ENCODE data around the gene ZDHHC12.
"Not testable (repeated sequence)": the region's sequence is repeated elsewhere in the genome, so short reads cannot be mapped to it uniquely, and the experiment has no call there.

The ZDHHC12 gene

GRCh38 chr9:128712451-128713410, 11.2 kb downstream of the ZDHHC12 start:
- no peak for DNase-seq (ENCODE audit: low read depth in 2 of 3, low spot score in 1 of 3)

GRCh38 chr9:128707446-128707845, 16.5 kb downstream of the ZDHHC12 start:
- DNase-seq (ENCODE audit: low read depth in 2 of 3, low spot score in 1 of 3), result no peak

- no peak for DNase-seq (ENCODE audit: low read depth in 2 of 3, low spot score in 1 of 3)
These were observed 17.1 kb downstream of the ZDHHC12 start for GRCh38 chr9:128706671-128707381.

GRCh38 chr9:128706045-128706444, 17.9 kb downstream of the ZDHHC12 start:
- DNase-seq (ENCODE audit: low read depth in 2 of 3, low spot score in 1 of 3), result no peak

GRCh38 chr9:128705051-128705965, 18.6 kb downstream of the ZDHHC12 start:
- DNase-seq (ENCODE audit: low read depth in 2 of 3, low spot score in 1 of 3), result no peak

- DNase-seq (ENCODE audit: low read depth in 2 of 3, low spot score in 1 of 3), result no peak
These were observed 19.6 kb downstream of the ZDHHC12 start for GRCh38 chr9:128704356-128704670.

GRCh38 chr9:128703616-128704355, 20.1 kb downstream of the ZDHHC12 start:
- no peak for DNase-seq (ENCODE audit: low read depth in 2 of 3, low spot score in 1 of 3)

- DNase-seq (ENCODE audit: low read depth in 2 of 3, low spot score in 1 of 3), result no peak
These were observed 20.8 kb downstream of the ZDHHC12 start for GRCh38 chr9:128702949-128703615.

- DNase-seq (ENCODE audit: low read depth in 2 of 3, low spot score in 1 of 3), result peak; percentile 74 to 92 (median 89)
These were observed 21.4 kb downstream of the ZDHHC12 start, which contains the start of gene PKN3 for GRCh38 chr9:128702445-128702948. Gene PKN3 (plus strand): TSS chr9:128702503. CDS start chr9:128702916, 413 bp downstream.

GRCh38 chr9:128701227-128701854, 22.6 kb downstream of the ZDHHC12 start:
- no peak for DNase-seq (ENCODE audit: low read depth in 2 of 3, low spot score in 1 of 3)

- DNase-seq (ENCODE audit: low read depth in 2 of 3, low spot score in 1 of 3), result not testable (repeated sequence)
These were observed 24.7 kb downstream of the ZDHHC12 start for GRCh38 chr9:128699096-128699795.

GRCh38 chr9:128696923-128697707, 26.8 kb downstream of the ZDHHC12 start:
- DNase-seq (ENCODE audit: low read depth in 2 of 3, low spot score in 1 of 3), result no peak

- no peak for DNase-seq (ENCODE audit: low read depth in 2 of 3, low spot score in 1 of 3)
These were observed 29.6 kb downstream of the ZDHHC12 start for GRCh38 chr9:128694344-128694743.

- DNase-seq (ENCODE audit: low read depth in 2 of 3, low spot score in 1 of 3), result not testable (repeated sequence)
These were observed 30.2 kb downstream of the ZDHHC12 start for GRCh38 chr9:128693738-128694137.

GRCh38 chr9:128690684-128691034, 33.3 kb downstream of the ZDHHC12 start:
- no peak for DNase-seq (ENCODE audit: low read depth in 2 of 3, low spot score in 1 of 3)

GRCh38 chr9:128689820-128690683, 33.9 kb downstream of the ZDHHC12 start:
- DNase-seq (ENCODE audit: low read depth in 2 of 3, low spot score in 1 of 3), result no peak

GRCh38 chr9:128689293-128689774, 34.6 kb downstream of the ZDHHC12 start:
- no peak for DNase-seq (ENCODE audit: low read depth in 2 of 3, low spot score in 1 of 3)
